ENCODE data around the gene DIPK1B. TPM values are rescaled to one million over a fixed set of nuclear protein-coding genes. Genes with fewer than 3 reads are reported as not detected.
"Not testable (repeated sequence)": the region's sequence is repeated elsewhere in the genome, so short reads cannot be mapped to it uniquely, and the experiment has no call there.

Gene DIPK1B
- total RNA-seq, 1 experiment from 2014 or later = 4.0 TPM

DNA sequence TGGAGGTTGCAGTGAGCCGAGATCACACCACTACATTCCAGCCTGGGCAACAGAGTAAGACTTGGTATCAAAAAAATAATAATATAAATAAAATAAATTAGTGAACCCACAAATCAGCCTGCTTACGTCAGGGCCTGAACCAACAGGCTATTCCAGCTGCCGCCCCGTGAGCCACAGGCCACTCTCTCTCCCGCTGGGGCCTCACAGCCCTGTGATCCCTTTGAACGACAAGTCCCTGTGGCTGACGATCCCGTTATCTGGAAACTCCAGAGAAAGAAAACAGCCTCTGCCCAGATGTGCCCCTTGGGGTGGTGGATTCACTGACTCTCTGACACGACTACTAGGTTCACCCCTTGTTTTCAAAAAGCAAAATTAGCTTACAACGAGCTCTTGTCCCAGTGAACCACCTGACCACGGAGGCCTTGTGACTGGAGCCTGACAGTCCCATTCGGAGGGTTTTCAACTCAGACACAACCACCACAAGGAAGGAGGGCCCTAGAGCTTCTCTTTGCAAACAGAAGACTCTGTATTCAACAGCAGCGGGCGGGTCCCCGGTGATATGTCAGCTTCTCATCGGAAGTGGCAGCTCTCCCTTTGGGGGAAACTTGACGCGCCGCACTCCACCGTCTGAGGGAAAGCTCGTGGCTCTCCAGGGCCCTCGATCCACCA, 4.4 kb upstream of the DIPK1B start:
- Mint-ChIP-seq H3K4me3 (ENCODE audit: low read depth, unreplicated experiment) (no peak overlapping the region), H3K27me3 (ENCODE audit: unreplicated experiment) (peaks cover 9% of the 10 kb centered on the region), H3K27ac (ENCODE audit: unreplicated experiment) (no peak overlapping the region), H3K9me3 (ENCODE audit: low read depth, unreplicated experiment) (no peaks in the 10 kb centered on the region), H3K4me1 (ENCODE audit: low read depth, unreplicated experiment) (no peaks in the 10 kb centered on the region), H3K36me3 (ENCODE audit: insufficient read depth, unreplicated experiment) (peaks cover 1% of the 10 kb centered on the region)
- no TSS peak for BruUV-seq (replicated peaks)
- no peak for DNase-seq
- TF ChIP-seq, protein P1, sequence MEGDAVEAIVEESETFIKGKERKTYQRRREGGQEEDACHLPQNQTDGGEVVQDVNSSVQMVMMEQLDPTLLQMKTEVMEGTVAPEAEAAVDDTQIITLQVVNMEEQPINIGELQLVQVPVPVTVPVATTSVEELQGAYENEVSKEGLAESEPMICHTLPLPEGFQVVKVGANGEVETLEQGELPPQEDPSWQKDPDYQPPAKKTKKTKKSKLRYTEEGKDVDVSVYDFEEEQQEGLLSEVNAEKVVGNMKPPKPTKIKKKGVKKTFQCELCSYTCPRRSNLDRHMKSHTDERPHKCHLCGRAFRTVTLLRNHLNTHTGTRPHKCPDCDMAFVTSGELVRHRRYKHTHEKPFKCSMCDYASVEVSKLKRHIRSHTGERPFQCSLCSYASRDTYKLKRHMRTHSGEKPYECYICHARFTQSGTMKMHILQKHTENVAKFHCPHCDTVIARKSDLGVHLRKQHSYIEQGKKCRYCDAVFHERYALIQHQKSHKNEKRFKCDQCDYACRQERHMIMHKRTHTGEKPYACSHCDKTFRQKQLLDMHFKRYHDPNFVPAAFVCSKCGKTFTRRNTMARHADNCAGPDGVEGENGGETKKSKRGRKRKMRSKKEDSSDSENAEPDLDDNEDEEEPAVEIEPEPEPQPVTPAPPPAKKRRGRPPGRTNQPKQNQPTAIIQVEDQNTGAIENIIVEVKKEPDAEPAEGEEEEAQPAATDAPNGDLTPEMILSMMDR (IDR thresholded peaks at IDR 0.05; ENCODE audit: unreplicated experiment) = no peak
- CTCF ChIA-PET = no interaction called here
- intact Hi-C loops (cut with micrococcal nuclease; ENCODE audit: unreplicated experiment) = no loop called here

DNA sequence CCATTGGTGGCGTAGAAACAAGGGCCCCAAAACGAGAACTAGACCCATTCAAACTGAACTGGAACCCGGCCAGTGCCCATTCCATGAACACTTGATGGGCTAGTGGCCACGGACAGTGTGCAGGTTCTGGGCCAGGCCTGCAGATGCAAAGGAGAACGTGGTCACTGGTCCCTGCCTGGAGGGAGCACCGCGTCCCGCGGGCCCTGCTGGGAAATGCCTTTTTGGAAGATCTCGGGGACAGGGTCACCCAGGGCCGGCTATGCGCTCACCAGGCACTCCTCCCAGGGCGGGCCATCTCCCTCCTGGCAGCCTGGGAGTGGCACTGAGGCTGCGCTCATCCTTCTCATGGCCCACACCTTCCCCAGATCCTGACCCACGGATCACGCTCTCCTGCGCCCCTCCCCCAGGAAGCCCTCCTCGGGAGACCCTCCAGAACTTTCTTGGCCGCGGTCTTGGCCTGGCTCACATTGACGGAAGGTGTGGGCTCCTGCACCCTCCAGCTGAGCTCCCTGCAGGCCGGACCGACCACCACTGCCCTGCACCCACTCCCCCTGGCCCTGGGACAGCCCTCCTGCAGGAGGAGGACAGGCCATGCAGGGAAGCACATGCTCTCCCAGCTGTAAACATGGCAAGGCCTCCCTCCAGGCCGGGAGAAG, 2.8 kb upstream of the DIPK1B start:
- DNase-seq = no peak
- CTCF ChIA-PET = no interaction called here
- no peaks in the 10 kb centered on the region for H3K9me3 Mint-ChIP-seq (ENCODE audit: low read depth, unreplicated experiment)
- no peaks in the 10 kb centered on the region for H3K4me1 Mint-ChIP-seq (ENCODE audit: low read depth, unreplicated experiment)
- H3K27ac Mint-ChIP-seq (ENCODE audit: unreplicated experiment) = no peak overlapping the region
- no peaks in the 10 kb centered on the region for H3K36me3 Mint-ChIP-seq (ENCODE audit: insufficient read depth, unreplicated experiment)
- intact Hi-C loops (cut with micrococcal nuclease; ENCODE audit: unreplicated experiment) = no loop called here
- TF ChIP-seq, protein P1 (IDR thresholded peaks at IDR 0.05; ENCODE audit: unreplicated experiment) = no peak
- H3K27me3 Mint-ChIP-seq (ENCODE audit: unreplicated experiment) = peaks cover 9% of the 10 kb centered on the region
- no peak overlapping the region for H3K4me3 Mint-ChIP-seq (ENCODE audit: low read depth, unreplicated experiment)
- BruUV-seq (replicated peaks) = no TSS peak

DNA sequence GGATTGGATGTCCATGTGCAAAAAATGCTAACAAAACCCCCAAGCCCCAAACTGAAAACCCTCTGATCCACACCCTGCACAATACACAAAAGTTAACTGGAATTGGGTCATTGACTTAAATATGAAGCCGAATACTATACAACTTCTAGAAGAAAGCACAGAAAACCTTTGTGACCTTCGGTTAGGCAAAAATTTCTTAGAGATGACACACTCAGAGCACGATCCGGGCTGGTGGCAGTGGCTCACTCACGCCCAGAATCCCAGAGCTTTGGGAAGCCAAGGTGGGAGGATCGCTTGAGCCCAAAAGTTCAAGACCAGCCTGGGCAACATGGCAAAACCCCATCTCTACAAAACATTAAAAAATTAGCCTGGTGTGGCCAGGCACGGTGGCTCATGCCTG, 1.8 kb upstream of the DIPK1B start:
- DNase-seq = no peak
- Mint-ChIP-seq H3K27ac (ENCODE audit: unreplicated experiment) (no peak overlapping the region), H3K27me3 (ENCODE audit: unreplicated experiment) (peaks cover 9% of the 10 kb centered on the region), H3K4me1 (ENCODE audit: low read depth, unreplicated experiment) (no peaks in the 10 kb centered on the region), H3K4me3 (ENCODE audit: low read depth, unreplicated experiment) (no peak overlapping the region), H3K9me3 (ENCODE audit: low read depth, unreplicated experiment) (no peaks in the 10 kb centered on the region), H3K36me3 (ENCODE audit: insufficient read depth, unreplicated experiment) (no peaks in the 10 kb centered on the region)
- intact Hi-C loops (cut with micrococcal nuclease; ENCODE audit: unreplicated experiment) = no loop called here
- TF ChIP-seq, protein P1 (IDR thresholded peaks at IDR 0.05; ENCODE audit: unreplicated experiment) = no peak
- CTCF ChIA-PET = interaction anchor here (0.6 to 0.7 kb wide), 2 partner anchors 920 to 1021 kb away, joined by 3 read pairs; no protein-coding TSS in a partner anchor
- BruUV-seq (replicated peaks) = no TSS peak

DNA sequence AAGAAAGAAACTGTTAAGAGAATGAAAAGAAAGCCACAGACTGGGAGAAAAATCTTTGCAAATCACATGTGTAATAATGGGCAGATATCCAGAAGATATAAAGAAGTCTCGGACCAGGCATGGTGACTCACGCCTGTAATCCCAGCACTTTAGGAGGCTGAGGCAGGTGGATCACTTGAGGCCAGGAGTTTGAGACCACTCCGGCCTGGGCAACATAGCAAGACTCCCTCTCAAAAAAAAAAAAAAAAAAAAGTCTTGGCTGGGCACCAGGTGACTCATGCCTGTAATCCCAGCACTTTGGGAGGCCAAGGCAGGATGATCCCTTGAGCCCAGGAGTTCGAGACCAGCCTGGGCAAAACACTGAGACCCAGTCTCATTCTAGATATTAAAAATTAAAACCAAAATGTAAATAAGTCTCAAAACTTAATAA, 1.1 kb upstream of the DIPK1B start:
- H3K27ac Mint-ChIP-seq (ENCODE audit: unreplicated experiment); intact Hi-C loops (cut with micrococcal nuclease; ENCODE audit: unreplicated experiment); BruUV-seq (replicated peaks); H3K4me3 Mint-ChIP-seq (ENCODE audit: low read depth, unreplicated experiment); DNase-seq; H3K27me3 Mint-ChIP-seq (ENCODE audit: unreplicated experiment); H3K9me3 Mint-ChIP-seq (ENCODE audit: low read depth, unreplicated experiment); H3K36me3 Mint-ChIP-seq (ENCODE audit: insufficient read depth, unreplicated experiment); H3K4me1 Mint-ChIP-seq (ENCODE audit: low read depth, unreplicated experiment): not testable (repeated sequence)
- CTCF ChIA-PET = interaction anchor here (0.6 to 0.7 kb wide), 2 partner anchors 921 to 1022 kb away, joined by 3 read pairs; no protein-coding TSS in a partner anchor
